G401.6 (cell line): ENCODE measurements around the gene NKD1.

Source experiments
- FAIRE-seq: peaks from 2 replicates; lab custom pipeline; 2012; peaks lifted over from hg19 to GRCh38; lab: Jason Lieb, UNC

Gene NKD1

GRCh38 chr16:50675686-50676610, 127.8 kb downstream of the NKD1 start:
- no peak for FAIRE-seq

GRCh38 chr16:50676684-50677225, 128.6 kb downstream of the NKD1 start:
- no peak for FAIRE-seq

- no peak for FAIRE-seq
Measured at GRCh38 chr16:50677351-50677750, 129.2 kb downstream of the NKD1 start.

GRCh38 chr16:50678531-50678930, 130.3 kb downstream of the NKD1 start:
- FAIRE-seq, result no peak

- FAIRE-seq, result no peak
Measured at GRCh38 chr16:50679266-50679665, 131.1 kb downstream of the NKD1 start.

- FAIRE-seq, result no peak
Measured at GRCh38 chr16:50679676-50680555, 131.7 kb downstream of the NKD1 start.

- FAIRE-seq, result no peak
Measured at GRCh38 chr16:50680556-50680893, 132.3 kb downstream of the NKD1 start.

- no peak for FAIRE-seq
Measured at GRCh38 chr16:50681021-50681885, 133.1 kb downstream of the NKD1 start, which contains the start of gene SNX20. Gene SNX20 (minus strand): TSS chr16:50681312. CDS start chr16:50677526, 3,786 bp downstream.

- no peak for FAIRE-seq
Measured at GRCh38 chr16:50683689-50684374, 135.6 kb downstream of the NKD1 start.

- FAIRE-seq, result no peak
Measured at GRCh38 chr16:50684823-50685461, 136.7 kb downstream of the NKD1 start.

GRCh38 chr16:50685462-50686063, 137.4 kb downstream of the NKD1 start:
- no peak for FAIRE-seq

- FAIRE-seq, result no peak
Measured at GRCh38 chr16:50688083-50688482, 139.9 kb downstream of the NKD1 start.

GRCh38 chr16:50688867-50689266, 140.7 kb downstream of the NKD1 start:
- no peak for FAIRE-seq

GRCh38 chr16:50690177-50690576, 142.0 kb downstream of the NKD1 start:
- no peak for FAIRE-seq

- FAIRE-seq, result no peak
Measured at GRCh38 chr16:50692644-50692998, 144.4 kb downstream of the NKD1 start.

- no peak for FAIRE-seq
Measured at GRCh38 chr16:50692999-50693781, 145.0 kb downstream of the NKD1 start, which contains the start of gene NOD2. Gene NOD2 (plus strand): TSS chr16:50693606. CDS start chr16:50699496, 5,890 bp downstream.

- no peak for FAIRE-seq
Measured at GRCh38 chr16:50694206-50694605, 146.0 kb downstream of the NKD1 start.

GRCh38 chr16:50695017-50696000, 147.1 kb downstream of the NKD1 start:
- no peak for FAIRE-seq
